Tibial artery (tissue), 4 donors: Measurements from ENCODE around the gene M1AP.

Experiments used
- DNase-seq, 2 donors: peaks; one replicate each; pipeline ENCODE4 v3.0.0-alpha.2; 2019
- H3K27ac ChIP-seq, 2 donors: fragments of 200-600 bp; sonication (generic) in 1 of 2; 1 replicate in 1 of 2; 2 replicates in 1 of 2; pipeline ENCODE4 v1.5.1; 2018 to 2019; ENCODE audit warnings: mild to moderate bottlenecking in 1 of 2
- H3K27me3 ChIP-seq, 2 donors: fragments of 200-600 bp; sonication (generic) in 1 of 2; one replicate each; pipeline versions ENCODE4 v1.5.1 to v1.6.0; 2016 to 2019
- H3K36me3 ChIP-seq, 3 donors: fragments of 200-600 bp; sonication (generic) in 2 of 3; one replicate each; pipeline ENCODE4 v1.5.1; 2016 to 2019; ENCODE audit warnings: mild to moderate bottlenecking in 2 of 3
- H3K4me1 ChIP-seq, 4 donors: fragments of 200-600 bp; sonication (generic) in 2 of 4; 1 replicate in 3 of 4; 2 replicates in 1 of 4; pipeline ENCODE4 v1.5.1; 2016 to 2019
- H3K4me3 ChIP-seq, 2 donors: fragments of 200-600 bp; sonication (generic) in 1 of 2; 1 replicate in 1 of 2; 2 replicates in 1 of 2; pipeline ENCODE4 v1.5.1; 2018 to 2019; ENCODE audit warnings: mild to moderate bottlenecking in 2 of 2
- H3K9me3 ChIP-seq, 3 donors: fragments of 200-600 bp; sonication (generic) in 1 of 3; one replicate each; pipeline ENCODE4 v1.5.1; 2016 to 2019
- CTCF ChIP-seq, 2 experiments: fragments of 200-600 bp in 1 of 2; fragments of 450-650 bp in 1 of 2; IDR thresholded peaks; one replicate each; pipeline ENCODE4 v1.5.1; 2017 to 2019; ENCODE audit warnings: antibody characterized with exemption in 2 of 2, mild to moderate bottlenecking in 1 of 2, moderate library complexity in 1 of 2
- intact Hi-C: fragments of 100-400 bp; cut with DNase I; formaldehyde crosslinking; loops from one replicate; pipeline ENCODE4 v1.15.0; 2023; ENCODE audit warnings: low total_unique reads

The M1AP gene

GRCh38 chr2:74670263-74670662 is 22.1 kb upstream of the M1AP start:
- H3K36me3 ChIP-seq = peaks cover 17 to 34% (median 31%) of the 10 kb centered on the region in 3 donors
- H3K9me3 ChIP-seq = no peaks in the 10 kb centered on the region
- intact Hi-C loops = no loop called here
- no peak for DNase-seq
- no peaks in the 10 kb centered on the region for H3K4me1 ChIP-seq
- no peak overlapping the region for H3K4me3 ChIP-seq
- TF ChIP-seq CTCF (IDR thresholded peaks at IDR 0.05) = no peak
- H3K27ac ChIP-seq = no peak overlapping the region
- no peaks in the 10 kb centered on the region for H3K27me3 ChIP-seq

GRCh38 chr2:74668087-74668486 is 20.0 kb upstream of the M1AP start:
- intact Hi-C loops = no loop called here

GRCh38 chr2:74659462-74659861 is 11.3 kb upstream of the M1AP start:
- peaks cover 0 to 45% (median 0%) of the 10 kb centered on the region in 3 donors for H3K36me3 ChIP-seq
- peaks cover 0 to 7% (median 6%) of the 10 kb centered on the region in 4 donors for H3K4me1 ChIP-seq
- no peak overlapping the region for H3K4me3 ChIP-seq
- H3K9me3 ChIP-seq = no peaks in the 10 kb centered on the region
- DNase-seq = no peak
- no peaks in the 10 kb centered on the region for H3K27me3 ChIP-seq
- intact Hi-C loops = no loop called here
- H3K27ac ChIP-seq = no peak overlapping the region
- TF ChIP-seq CTCF (IDR thresholded peaks at IDR 0.05) = no peak

More at GRCh38 chr2:74668087-74668486, 20.0 kb upstream of the M1AP start:
- Histone ChIP-seq H3K4me1 (no peaks in the 10 kb centered on the region), H3K4me3 (no peak overlapping the region), H3K36me3 (peaks cover 0 to 14% (median 12%) of the 10 kb centered on the region in 3 donors), H3K27ac (no peak overlapping the region), H3K27me3 (no peaks in the 10 kb centered on the region), H3K9me3 (no peaks in the 10 kb centered on the region)
- TF ChIP-seq CTCF (IDR thresholded peaks at IDR 0.05) = no peak
- no peak for DNase-seq

- Histone ChIP-seq H3K27me3 (no peaks in the 10 kb centered on the region), H3K9me3 (no peaks in the 10 kb centered on the region), H3K36me3 (peaks cover 0 to 45% (median 0%) of the 10 kb centered on the region in 3 donors), H3K4me3 (no peak overlapping the region), H3K27ac (no peak overlapping the region), H3K4me1 (peaks cover 0 to 10% (median 7%) of the 10 kb centered on the region in 4 donors)
- TF ChIP-seq CTCF (IDR thresholded peaks at IDR 0.05) = no peak
- intact Hi-C loops = no loop called here
- no peak for DNase-seq
These were observed 10.4 kb upstream of the M1AP start for GRCh38 chr2:74658516-74658915.

- no peak for TF ChIP-seq CTCF (IDR thresholded peaks at IDR 0.05)
- no peaks in the 10 kb centered on the region for H3K9me3 ChIP-seq
- no peak overlapping the region for H3K27ac ChIP-seq
- no peak for DNase-seq
- peaks cover 0 to 10% (median 8%) of the 10 kb centered on the region in 4 donors for H3K4me1 ChIP-seq
- peaks cover 0 to 25% (median 0%) of the 10 kb centered on the region in 3 donors for H3K36me3 ChIP-seq
- H3K4me3 ChIP-seq = no peak overlapping the region
- H3K27me3 ChIP-seq = no peaks in the 10 kb centered on the region
- intact Hi-C loops = no loop called here
These were observed 7.4 kb upstream of the M1AP start for GRCh38 chr2:74655579-74655978.
